K562 (cell line): ENCODE measurements around the gene FKBP15. TPM values are rescaled to one million over a fixed set of nuclear protein-coding genes. Genes with fewer than 3 reads are reported as not detected.

Experiments used
- BRD9 ChIP-seq: fragments of 450-650 bp; IDR thresholded peaks from 2 replicates; pipeline ENCODE4 v1.6.1; 2018; ENCODE audit warnings: low read depth; ENCODE audit not compliant: partially characterized antibody
- CBX8 ChIP-seq: fragments of 200-600 bp; sonication (generic); IDR thresholded peaks from 2 replicates; pipeline ENCODE4 v1.6.1; 2012; ENCODE audit warnings: borderline replicate concordance, mixed run types, low read depth, mild to moderate bottlenecking, moderate library complexity, mixed read lengths, low read length, control low read depth, inconsistent platforms; ENCODE audit not compliant: poor library complexity, severe bottlenecking; ENCODE audit errors: extremely low read depth
- ETS1 ChIP-seq: conservative IDR thresholded peaks from 2 replicates; pipeline ENCODE4 v1.6.1; 2011; ENCODE audit warnings: low read depth, mild to moderate bottlenecking, low read length; ENCODE audit not compliant: control insufficient read depth
- GATAD2A ChIP-seq: fragments of 450-650 bp; IDR thresholded peaks from 2 replicates; pipeline ENCODE4 v1.6.1; 2017
- GTF2A2 ChIP-seq: IDR thresholded peaks from 2 replicates; pipeline ENCODE4 v1.6.1; 2016; ENCODE audit warnings: mild to moderate bottlenecking, missing genetic modification characterization, missing compliant biosample characterization
- HMG20B ChIP-seq: fragments of 250-450 bp; sonication (Bioruptor Pico); IDR thresholded peaks from 2 replicates; pipeline ENCODE4 v1.5.0; 2021; ENCODE audit warnings: mild to moderate bottlenecking
- HSF4 ChIP-seq: fragments of 250-450 bp; sonication (Bioruptor Pico); IDR thresholded peaks from 2 replicates; pipeline ENCODE4 v2.1.2; 2022; ENCODE audit warnings: mild to moderate bottlenecking, moderate library complexity, borderline replicate concordance
- MAFF ChIP-seq: IDR thresholded peaks from 2 replicates; pipeline ENCODE4 v1.6.1; 2012; ENCODE audit warnings: low read length, improper control_type of control experiment
- MBD2 ChIP-seq: sonication (generic); IDR thresholded peaks from 2 replicates; pipeline ENCODE4 v1.6.1; 2016; ENCODE audit warnings: low read depth, borderline replicate concordance
- PML ChIP-seq: IDR thresholded peaks from 2 replicates; pipeline ENCODE4 v1.6.1; 2012; ENCODE audit warnings: low read length, inconsistent platforms
- RBFOX2 ChIP-seq: fragments of 200-400 bp; formaldehyde crosslinking; IDR thresholded peaks from 2 replicates; pipeline ENCODE4 v1.6.1; 2017; ENCODE audit warnings: low read depth, mild to moderate bottlenecking, low read length, moderate library complexity
- SETDB1 ChIP-seq: IDR thresholded peaks from one replicate; pipeline ENCODE4 v1.6.1; 2012; ENCODE audit warnings: low read length, control low read depth, inconsistent platforms
- SIRT6 ChIP-seq: IDR thresholded peaks from one replicate; pipeline ENCODE4 v1.6.1; 2012; ENCODE audit warnings: low read depth, mild to moderate bottlenecking, control low read depth, inconsistent platforms, low read length, moderate library complexity
- SNRNP70 ChIP-seq: fragments of 200-400 bp; formaldehyde crosslinking; optimal IDR thresholded peaks from 2 replicates; pipeline ENCODE3; 2017; ENCODE audit warnings: low read depth, low read length
- ZHX1 ChIP-seq: fragments of 150-350 bp; conservative IDR thresholded peaks from 2 replicates; pipeline ENCODE4 v1.6.1; 2014; ENCODE audit warnings: low read length
- ZNF143 ChIP-seq: sonication (generic); formaldehyde crosslinking; IDR thresholded peaks from 2 replicates; pipeline ENCODE4 v1.9.0; 2022; ENCODE audit warnings: mild to moderate bottlenecking, missing genetic modification reagents
- ZNF253 ChIP-seq: fragments of 250-450 bp; sonication (Bioruptor Pico); conservative IDR thresholded peaks from 2 replicates; pipeline ENCODE4 v1.6.1; 2021; ENCODE audit warnings: mild to moderate bottlenecking
- ZNF316 ChIP-seq: fragments of 450-650 bp; IDR thresholded peaks from 2 replicates; pipeline ENCODE4 v1.6.1; 2016
- ZNF347 ChIP-seq: fragments of 450-650 bp; formaldehyde crosslinking; IDR thresholded peaks from 2 replicates; pipeline ENCODE4 v1.4.0; 2020; ENCODE audit warnings: low read depth, mild to moderate bottlenecking, moderate library complexity
- ZSCAN29 ChIP-seq: fragments of 450-650 bp; IDR thresholded peaks from 2 replicates; pipeline ENCODE4 v1.6.1; 2017
- polyA plus RNA-seq, 8 experiments: library from polyadenylated mRNA; depleted of rRNA in 4 of 8; stranded (reverse) in 5 of 8; unstranded in 3 of 8; fragments of >200 nt; fragmentation: Nextera tagmentation in 2 of 8; fragmentation: Illumina TruSeq in 1 of 8; extraction: Ambion mirVana in 2 of 8; extraction: Trizol in 1 of 8; gene quantifications; 2 replicates each; pipeline versions ENCODE4 v1.2.1 to v1.2.3, GENCODE V29; 2011 to 2014; ENCODE audit warnings: inconsistent platforms in 1 of 8, missing spikeins in 1 of 8
- total RNA-seq, 7 experiments: library from RNA; depleted of rRNA in 6 of 7; stranded (reverse); fragments of >200 nt in 6 of 7; fragmentation: Illumina TruSeq in 2 of 7; extraction: Trizol in 2 of 7; gene quantifications; 2 replicates each; pipeline versions ENCODE4 v1.2.1 to v1.2.3, GENCODE V29; 2011 to 2021; ENCODE audit warnings: low replicate concordance in 1 of 7
- TF ChIP-seq, protein P1 (sequence below): sonication (generic); formaldehyde crosslinking; IDR thresholded peaks from 2 replicates; pipeline ENCODE4 v1.9.0; 2022; ENCODE audit warnings: mild to moderate bottlenecking, missing genetic modification reagents
- TF ChIP-seq, protein P2 (sequence below): IDR thresholded peaks from 3 replicates; pipeline ENCODE4 v1.6.1; 2011; ENCODE audit warnings: borderline replicate concordance, mild to moderate bottlenecking, moderate library complexity; ENCODE audit not compliant: insufficient read length; ENCODE audit errors: extremely low read depth

The FKBP15 gene
- total and polyA plus RNA-seq, 9 of the 15 experiments (the other 6 are each of a cell fraction or from before 2014, with no cell fraction given): 8.7 to 38.0 (median 18.9) TPM

- no peak for TF ChIP-seq BRD9
- TF ChIP-seq SIRT6: no peak
- no peak for TF ChIP-seq ZNF253
- TF ChIP-seq HMG20B: no peak
- peak; percentile 52; the same call in 1 of the 2 replicates for TF ChIP-seq MBD2
- TF ChIP-seq ZSCAN29: no peak
- TF ChIP-seq, protein P1, sequence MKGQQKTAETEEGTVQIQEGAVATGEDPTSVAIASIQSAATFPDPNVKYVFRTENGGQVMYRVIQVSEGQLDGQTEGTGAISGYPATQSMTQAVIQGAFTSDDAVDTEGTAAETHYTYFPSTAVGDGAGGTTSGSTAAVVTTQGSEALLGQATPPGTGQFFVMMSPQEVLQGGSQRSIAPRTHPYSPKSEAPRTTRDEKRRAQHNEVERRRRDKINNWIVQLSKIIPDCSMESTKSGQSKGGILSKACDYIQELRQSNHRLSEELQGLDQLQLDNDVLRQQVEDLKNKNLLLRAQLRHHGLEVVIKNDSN (CRISPR knock-in tag): peak; percentile 65
- TF ChIP-seq RBFOX2: peak; percentile 91
- no peak for TF ChIP-seq MAFF
- no peak for TF ChIP-seq GTF2A2 (tag)
- TF ChIP-seq ZNF143 (CRISPR knock-in tag): no peak
- no peak for TF ChIP-seq SETDB1
- no peak for TF ChIP-seq SNRNP70
- TF ChIP-seq, protein P2, sequence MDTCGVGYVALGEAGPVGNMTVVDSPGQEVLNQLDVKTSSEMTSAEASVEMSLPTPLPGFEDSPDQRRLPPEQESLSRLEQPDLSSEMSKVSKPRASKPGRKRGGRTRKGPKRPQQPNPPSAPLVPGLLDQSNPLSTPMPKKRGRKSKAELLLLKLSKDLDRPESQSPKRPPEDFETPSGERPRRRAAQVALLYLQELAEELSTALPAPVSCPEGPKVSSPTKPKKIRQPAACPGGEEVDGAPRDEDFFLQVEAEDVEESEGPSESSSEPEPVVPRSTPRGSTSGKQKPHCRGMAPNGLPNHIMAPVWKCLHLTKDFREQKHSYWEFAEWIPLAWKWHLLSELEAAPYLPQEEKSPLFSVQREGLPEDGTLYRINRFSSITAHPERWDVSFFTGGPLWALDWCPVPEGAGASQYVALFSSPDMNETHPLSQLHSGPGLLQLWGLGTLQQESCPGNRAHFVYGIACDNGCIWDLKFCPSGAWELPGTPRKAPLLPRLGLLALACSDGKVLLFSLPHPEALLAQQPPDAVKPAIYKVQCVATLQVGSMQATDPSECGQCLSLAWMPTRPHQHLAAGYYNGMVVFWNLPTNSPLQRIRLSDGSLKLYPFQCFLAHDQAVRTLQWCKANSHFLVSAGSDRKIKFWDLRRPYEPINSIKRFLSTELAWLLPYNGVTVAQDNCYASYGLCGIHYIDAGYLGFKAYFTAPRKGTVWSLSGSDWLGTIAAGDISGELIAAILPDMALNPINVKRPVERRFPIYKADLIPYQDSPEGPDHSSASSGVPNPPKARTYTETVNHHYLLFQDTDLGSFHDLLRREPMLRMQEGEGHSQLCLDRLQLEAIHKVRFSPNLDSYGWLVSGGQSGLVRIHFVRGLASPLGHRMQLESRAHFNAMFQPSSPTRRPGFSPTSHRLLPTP: no peak
- no peak for TF ChIP-seq GATAD2A
- TF ChIP-seq CBX8: no peak
- TF ChIP-seq ETS1: 0 out of 2 replicates have a peak, but pooled peaks have one; percentile 47
- TF ChIP-seq PML: no peak
- no peak for TF ChIP-seq ZNF347 (CRISPR knock-in tag)
- no peak for TF ChIP-seq HSF4 (CRISPR knock-in tag)
- no peak for TF ChIP-seq ZNF316
- TF ChIP-seq ZHX1: no peak
Observed at GRCh38 chr9:113221003-113221799, at the start of gene FKBP15, which contains the start of gene SLC31A1 (continued).
